ENCODE results near the gene ELOVL6. TPM values are rescaled to one million over a fixed set of nuclear protein-coding genes. Genes with fewer than 3 reads are reported as not detected.
A peak's percentile ranks its signal among the peaks of the same experiment; 100 is the strongest.
"Not testable (repeated sequence)": the region's sequence is repeated elsewhere in the genome, so short reads cannot be mapped to it uniquely, and the experiment has no call there.

ELOVL6 gene
- total RNA-seq (2012; rRNA removed): 14.0 and 18.3 TPM in 2 replicates

DNA sequence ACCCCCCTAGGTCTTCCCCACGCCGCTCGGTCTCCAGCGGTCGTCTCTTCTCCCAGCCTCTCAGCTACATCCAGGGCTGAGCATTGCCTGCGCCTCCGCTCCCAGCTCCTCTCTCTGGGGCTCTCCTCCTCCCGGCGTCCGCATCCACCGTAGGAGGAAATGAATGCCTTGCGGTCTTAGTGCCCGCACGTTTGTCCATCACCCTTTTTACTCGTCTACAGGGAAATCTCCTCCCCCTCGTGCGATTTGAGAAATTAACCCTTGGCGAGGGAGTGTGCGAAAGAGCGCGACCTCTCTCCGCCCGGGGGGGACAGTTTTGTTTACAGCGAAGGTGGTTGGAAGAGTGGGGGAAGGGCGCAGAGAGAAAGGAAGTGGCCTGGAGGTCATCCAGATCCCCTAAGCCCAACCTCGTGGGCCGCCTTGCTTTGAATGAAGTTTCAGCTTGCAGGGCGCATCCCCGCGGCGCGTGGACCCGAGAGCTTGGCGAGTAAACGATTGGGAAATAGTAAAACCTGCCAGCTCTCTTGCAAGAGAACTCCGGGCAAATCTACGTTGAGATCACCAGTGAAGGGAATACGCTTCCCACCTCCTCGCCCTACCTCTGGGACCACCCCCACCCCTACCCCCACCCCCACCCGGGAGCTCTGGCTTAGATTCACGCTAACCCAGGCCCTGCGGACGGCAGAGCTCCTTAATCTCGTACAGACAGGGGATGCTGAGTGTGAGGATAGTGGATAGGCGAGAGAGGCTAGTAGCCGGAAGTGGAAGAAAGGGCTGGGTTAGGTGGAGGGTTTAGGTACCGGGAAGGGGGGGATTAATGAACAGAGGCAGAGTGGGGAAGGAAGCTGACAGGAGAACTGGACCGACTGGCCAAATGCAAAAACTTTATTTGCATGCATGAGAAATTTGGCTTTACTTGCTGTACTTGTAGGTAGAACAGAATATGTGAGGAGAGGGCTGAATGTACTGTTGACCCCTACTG lies at the start of gene ELOVL6:
Gene ELOVL6, minus strand, starts transcription at position 181 of the 982 bp plus-strand sequence. CDS start 280 bp downstream, outside the sequence.
- H3K9me3 ChIP-seq (replicated peaks; ENCODE audit: low read length): no peaks in the 10 kb centered on the region
- peak within 1 kb of the TSS; percentile 93 for H3K4me2 ChIP-seq (ENCODE audit: low read length)
- no peaks in the 10 kb centered on the region for H3K36me3 ChIP-seq (ENCODE audit: insufficient read depth, low read length)
- peak within 1 kb of the TSS; percentile 85 for H3K9ac ChIP-seq (ENCODE audit: low read depth, low read length)
- H3K4me3 ChIP-seq (ENCODE audit: low read length): peak within 1 kb of the TSS; percentile 80
- peaks cover 16% of the 10 kb centered on the region for H3K4me1 ChIP-seq (ENCODE audit: control insufficient read depth, insufficient read depth, low read length)
- no peaks in the 10 kb centered on the region for H3K27me3 ChIP-seq (ENCODE audit: control insufficient read depth, insufficient read depth, low read length)

GRCh38 chr4:110248100-110248499 lies 49.7 kb upstream of the ELOVL6 start:
- Histone ChIP-seq H3K4me3 (ENCODE audit: low read length) (no peak overlapping the region), H3K9ac (ENCODE audit: low read depth, low read length) (no peak overlapping the region), H3K4me1 (ENCODE audit: control insufficient read depth, insufficient read depth, low read length) (peaks cover 3% of the 10 kb centered on the region), H3K4me2 (ENCODE audit: low read length) (no peak overlapping the region), H3K27me3 (ENCODE audit: control insufficient read depth, insufficient read depth, low read length) (peaks cover 9% of the 10 kb centered on the region), H3K9me3 (replicated peaks; ENCODE audit: low read length) (no peaks in the 10 kb centered on the region), H3K36me3 (ENCODE audit: insufficient read depth, low read length) (no peaks in the 10 kb centered on the region)

DNA sequence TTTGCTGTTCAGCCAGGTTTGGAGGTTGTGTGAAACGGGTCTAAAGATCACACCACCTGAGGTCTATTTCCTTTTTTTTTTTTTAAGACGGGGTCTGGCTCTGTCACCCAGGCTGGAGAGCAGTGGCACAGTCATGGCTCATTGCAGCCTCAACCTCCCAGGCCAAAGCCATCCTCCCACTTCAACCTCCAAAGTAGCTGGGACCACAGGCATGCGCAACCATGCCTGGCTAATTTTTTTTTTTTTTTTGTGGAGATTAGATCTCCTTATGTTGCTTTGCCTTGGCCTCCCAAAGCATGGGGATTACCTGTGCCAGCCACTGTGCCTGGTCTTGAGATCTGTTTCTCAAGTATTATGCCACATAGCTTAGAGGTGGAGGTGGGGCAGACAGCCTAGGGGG lies 49.2 kb upstream of the ELOVL6 start:
- Histone ChIP-seq H3K36me3 (ENCODE audit: insufficient read depth, low read length) (no peaks in the 10 kb centered on the region), H3K4me2 (ENCODE audit: low read length) (no peak overlapping the region), H3K9me3 (replicated peaks; ENCODE audit: low read length) (no peaks in the 10 kb centered on the region), H3K9ac (ENCODE audit: low read depth, low read length) (no peak overlapping the region), H3K4me1 (ENCODE audit: control insufficient read depth, insufficient read depth, low read length) (peaks cover 3% of the 10 kb centered on the region), H3K4me3 (ENCODE audit: low read length) (no peak overlapping the region), H3K27me3 (ENCODE audit: control insufficient read depth, insufficient read depth, low read length) (peaks cover 9% of the 10 kb centered on the region)

- peaks cover 4% of the 10 kb centered on the region for H3K27me3 ChIP-seq (ENCODE audit: control insufficient read depth, insufficient read depth, low read length)
- H3K36me3 ChIP-seq (ENCODE audit: insufficient read depth, low read length): no peaks in the 10 kb centered on the region
- peaks cover 3% of the 10 kb centered on the region for H3K4me1 ChIP-seq (ENCODE audit: control insufficient read depth, insufficient read depth, low read length)
- no peak overlapping the region for H3K4me3 ChIP-seq (ENCODE audit: low read length)
- peak overlapping the region; percentile 9 for H3K4me2 ChIP-seq (ENCODE audit: low read length)
- H3K9me3 ChIP-seq (replicated peaks; ENCODE audit: low read length): no peaks in the 10 kb centered on the region
- no peak overlapping the region for H3K9ac ChIP-seq (ENCODE audit: low read depth, low read length)
Measured at GRCh38 chr4:110245577-110245976, 47.2 kb upstream of the ELOVL6 start.

DNA sequence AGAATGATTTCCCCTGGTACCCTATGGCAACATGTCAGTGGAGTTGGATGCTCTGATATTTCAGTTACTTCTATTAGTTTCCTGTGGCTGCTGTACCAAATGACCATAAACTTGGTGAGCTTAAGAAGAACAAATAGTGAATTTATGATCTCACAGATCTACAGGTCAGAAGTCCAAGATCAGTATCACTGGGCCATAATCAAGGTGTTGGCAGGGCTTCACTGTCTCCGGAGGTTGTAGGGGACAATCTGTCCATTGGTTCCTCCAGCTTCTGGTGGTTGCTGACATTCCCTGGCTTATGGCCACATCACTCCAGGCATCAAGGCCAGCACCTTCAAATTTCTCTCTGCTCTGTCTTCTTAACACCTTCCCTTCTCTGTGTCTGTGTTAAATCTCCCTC lies 37.9 kb upstream of the ELOVL6 start:
- Histone ChIP-seq H3K4me3 (ENCODE audit: low read length) (no peak overlapping the region), H3K9me3 (replicated peaks; ENCODE audit: low read length) (no peaks in the 10 kb centered on the region), H3K27me3 (ENCODE audit: control insufficient read depth, insufficient read depth, low read length) (peaks cover 4% of the 10 kb centered on the region), H3K4me2 (ENCODE audit: low read length) (no peak overlapping the region), H3K36me3 (ENCODE audit: insufficient read depth, low read length) (no peaks in the 10 kb centered on the region), H3K9ac (ENCODE audit: low read depth, low read length) (no peak overlapping the region), H3K4me1 (ENCODE audit: control insufficient read depth, insufficient read depth, low read length) (no peaks in the 10 kb centered on the region)

GRCh38 chr4:110233581-110233980 lies 35.2 kb upstream of the ELOVL6 start:
- not testable (repeated sequence) for H3K9ac ChIP-seq (ENCODE audit: low read depth, low read length)

GRCh38 chr4:110231869-110232268 lies 33.5 kb upstream of the ELOVL6 start:
- no peaks in the 10 kb centered on the region for H3K9me3 ChIP-seq (replicated peaks; ENCODE audit: low read length)
- H3K9ac ChIP-seq (ENCODE audit: low read depth, low read length): no peak overlapping the region
- H3K4me3 ChIP-seq (ENCODE audit: low read length): no peak overlapping the region
- no peak overlapping the region for H3K4me2 ChIP-seq (ENCODE audit: low read length)
- H3K27me3 ChIP-seq (ENCODE audit: control insufficient read depth, insufficient read depth, low read length): peaks cover 4% of the 10 kb centered on the region
- no peaks in the 10 kb centered on the region for H3K36me3 ChIP-seq (ENCODE audit: insufficient read depth, low read length)
- no peaks in the 10 kb centered on the region for H3K4me1 ChIP-seq (ENCODE audit: control insufficient read depth, insufficient read depth, low read length)

More at GRCh38 chr4:110233581-110233980, 35.2 kb upstream of the ELOVL6 start:
- H3K4me3 ChIP-seq (ENCODE audit: low read length); H3K36me3 ChIP-seq (ENCODE audit: insufficient read depth, low read length); H3K27me3 ChIP-seq (ENCODE audit: control insufficient read depth, insufficient read depth, low read length); H3K4me2 ChIP-seq (ENCODE audit: low read length); H3K9me3 ChIP-seq (replicated peaks; ENCODE audit: low read length); H3K4me1 ChIP-seq (ENCODE audit: control insufficient read depth, insufficient read depth, low read length): not testable (repeated sequence)

GRCh38 chr4:110229266-110229665 lies 30.9 kb upstream of the ELOVL6 start:
- no peak overlapping the region for H3K9ac ChIP-seq (ENCODE audit: low read depth, low read length)

GRCh38 chr4:110224812-110225211 lies 26.4 kb upstream of the ELOVL6 start:
- Histone ChIP-seq H3K9ac (ENCODE audit: low read depth, low read length) (no peak overlapping the region), H3K4me2 (ENCODE audit: low read length) (no peak overlapping the region), H3K9me3 (replicated peaks; ENCODE audit: low read length) (no peaks in the 10 kb centered on the region), H3K4me3 (ENCODE audit: low read length) (no peak overlapping the region), H3K27me3 (ENCODE audit: control insufficient read depth, insufficient read depth, low read length) (no peaks in the 10 kb centered on the region), H3K4me1 (ENCODE audit: control insufficient read depth, insufficient read depth, low read length) (no peaks in the 10 kb centered on the region), H3K36me3 (ENCODE audit: insufficient read depth, low read length) (no peaks in the 10 kb centered on the region)

More at GRCh38 chr4:110229266-110229665, 30.9 kb upstream of the ELOVL6 start:
- Histone ChIP-seq H3K9me3 (replicated peaks; ENCODE audit: low read length) (no peaks in the 10 kb centered on the region), H3K36me3 (ENCODE audit: insufficient read depth, low read length) (no peaks in the 10 kb centered on the region), H3K4me1 (ENCODE audit: control insufficient read depth, insufficient read depth, low read length) (no peaks in the 10 kb centered on the region), H3K27me3 (ENCODE audit: control insufficient read depth, insufficient read depth, low read length) (no peaks in the 10 kb centered on the region), H3K4me3 (ENCODE audit: low read length) (no peak overlapping the region), H3K4me2 (ENCODE audit: low read length) (no peak overlapping the region)

DNA sequence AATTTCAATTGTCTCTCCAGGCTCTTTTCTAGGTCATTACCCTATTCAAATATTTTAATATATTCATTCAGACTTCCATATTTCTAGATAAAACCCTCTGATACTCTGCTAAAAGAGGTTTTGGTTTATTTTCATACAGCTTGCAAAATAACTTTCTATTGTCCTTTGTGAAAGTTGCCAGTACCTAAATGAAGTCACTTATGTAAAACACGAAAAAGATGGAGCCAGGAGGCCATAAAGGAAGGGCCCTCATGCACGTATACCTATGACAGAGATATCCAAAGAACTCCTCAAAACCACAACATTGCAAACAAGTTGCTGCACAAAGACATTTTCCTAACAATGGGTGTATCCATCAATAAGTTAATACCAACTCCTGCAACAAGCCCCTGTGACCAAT lies 25.7 kb upstream of the ELOVL6 start:
- H3K36me3 ChIP-seq (ENCODE audit: insufficient read depth, low read length): no peaks in the 10 kb centered on the region

GRCh38 chr4:110218935-110219334 lies 20.5 kb upstream of the ELOVL6 start:
- not testable (repeated sequence) for H3K9me3 ChIP-seq (replicated peaks; ENCODE audit: low read length); H3K36me3 ChIP-seq (ENCODE audit: insufficient read depth, low read length); H3K4me1 ChIP-seq (ENCODE audit: control insufficient read depth, insufficient read depth, low read length); H3K27me3 ChIP-seq (ENCODE audit: control insufficient read depth, insufficient read depth, low read length); H3K4me3 ChIP-seq (ENCODE audit: low read length); H3K9ac ChIP-seq (ENCODE audit: low read depth, low read length); H3K4me2 ChIP-seq (ENCODE audit: low read length)

More for the DNA sequence above, 25.7 kb upstream of the ELOVL6 start:
- no peak overlapping the region for H3K4me2 ChIP-seq (ENCODE audit: low read length)
- no peak overlapping the region for H3K4me3 ChIP-seq (ENCODE audit: low read length)
- no peaks in the 10 kb centered on the region for H3K4me1 ChIP-seq (ENCODE audit: control insufficient read depth, insufficient read depth, low read length)
- H3K9ac ChIP-seq (ENCODE audit: low read depth, low read length): no peak overlapping the region
- H3K27me3 ChIP-seq (ENCODE audit: control insufficient read depth, insufficient read depth, low read length): no peaks in the 10 kb centered on the region
- no peaks in the 10 kb centered on the region for H3K9me3 ChIP-seq (replicated peaks; ENCODE audit: low read length)

GRCh38 chr4:110217181-110217580 lies 18.8 kb upstream of the ELOVL6 start:
- H3K4me1 ChIP-seq (ENCODE audit: control insufficient read depth, insufficient read depth, low read length); H3K4me2 ChIP-seq (ENCODE audit: low read length); H3K36me3 ChIP-seq (ENCODE audit: insufficient read depth, low read length); H3K9me3 ChIP-seq (replicated peaks; ENCODE audit: low read length); H3K4me3 ChIP-seq (ENCODE audit: low read length); H3K27me3 ChIP-seq (ENCODE audit: control insufficient read depth, insufficient read depth, low read length); H3K9ac ChIP-seq (ENCODE audit: low read depth, low read length): not testable (repeated sequence)

All from skeletal muscle satellite cell (primary cell).